ENCODE results near the gene TPSG1. TPM values are rescaled to one million over a fixed set of nuclear protein-coding genes. Genes with fewer than 3 reads are reported as not detected.

Gene TPSG1
- total RNA-seq, 1 experiment from 2014 or later: not detected

DNA sequence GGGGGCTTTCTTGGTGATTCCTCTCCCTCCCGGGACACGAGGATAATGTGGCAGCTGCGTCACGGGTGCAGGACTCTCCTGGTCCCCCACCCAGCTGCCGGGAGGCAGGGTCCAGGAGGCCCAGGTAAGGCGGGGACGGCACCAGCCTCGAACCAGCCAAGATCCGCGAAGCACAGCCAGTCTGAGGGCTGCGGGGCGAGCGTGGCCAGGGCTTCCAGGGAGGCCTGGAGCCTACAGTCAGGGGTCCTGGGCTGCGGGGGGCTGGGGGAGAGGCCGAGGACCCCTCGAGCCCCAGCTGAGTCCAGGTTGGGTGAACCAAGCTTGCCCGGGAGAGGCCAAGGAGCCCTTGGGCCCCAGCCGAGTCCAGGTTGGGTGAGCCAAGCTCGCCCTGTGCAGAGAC lies 40.8 kb upstream of the TPSG1 start:
- ChIA-PET CTCF (no interaction called here), POLR2A (ENCODE audit: low non-redundant PET) (no interaction called here)
- H3K9me3 ChIP-seq (ENCODE audit: low read depth, low read length, poor library complexity, severe bottlenecking): no peaks in the 10 kb centered on the region
- no peak overlapping the region for H3K27ac ChIP-seq (ENCODE audit: low read depth, low read length, poor library complexity, severe bottlenecking)
- TF ChIP-seq, protein P1, sequence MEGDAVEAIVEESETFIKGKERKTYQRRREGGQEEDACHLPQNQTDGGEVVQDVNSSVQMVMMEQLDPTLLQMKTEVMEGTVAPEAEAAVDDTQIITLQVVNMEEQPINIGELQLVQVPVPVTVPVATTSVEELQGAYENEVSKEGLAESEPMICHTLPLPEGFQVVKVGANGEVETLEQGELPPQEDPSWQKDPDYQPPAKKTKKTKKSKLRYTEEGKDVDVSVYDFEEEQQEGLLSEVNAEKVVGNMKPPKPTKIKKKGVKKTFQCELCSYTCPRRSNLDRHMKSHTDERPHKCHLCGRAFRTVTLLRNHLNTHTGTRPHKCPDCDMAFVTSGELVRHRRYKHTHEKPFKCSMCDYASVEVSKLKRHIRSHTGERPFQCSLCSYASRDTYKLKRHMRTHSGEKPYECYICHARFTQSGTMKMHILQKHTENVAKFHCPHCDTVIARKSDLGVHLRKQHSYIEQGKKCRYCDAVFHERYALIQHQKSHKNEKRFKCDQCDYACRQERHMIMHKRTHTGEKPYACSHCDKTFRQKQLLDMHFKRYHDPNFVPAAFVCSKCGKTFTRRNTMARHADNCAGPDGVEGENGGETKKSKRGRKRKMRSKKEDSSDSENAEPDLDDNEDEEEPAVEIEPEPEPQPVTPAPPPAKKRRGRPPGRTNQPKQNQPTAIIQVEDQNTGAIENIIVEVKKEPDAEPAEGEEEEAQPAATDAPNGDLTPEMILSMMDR (conservative IDR thresholded peaks at IDR 0.05; ENCODE audit: low read depth, low read length): no peak
- TF ChIP-seq EZH2 (IDR thresholded peaks at IDR 0.05; ENCODE audit: borderline replicate concordance, low read depth, low read length, poor library complexity, severe bottlenecking): no peak
- DNase-seq (ENCODE audit: low spot score): no peak
- H3K4me3 ChIP-seq (ENCODE audit: low read depth, low read length, poor library complexity, severe bottlenecking): no peak overlapping the region
- H3K36me3 ChIP-seq (ENCODE audit: insufficient read depth, low read length, poor library complexity, severe bottlenecking): no peaks in the 10 kb centered on the region
- BruUV-seq (replicated peaks): no TSS peak
- intact Hi-C loops (cut with micrococcal nuclease; ENCODE audit: unreplicated experiment): no loop called here
- H3K27me3 ChIP-seq (replicated peaks; ENCODE audit: insufficient read depth, low read depth, low read length, poor library complexity): no peaks in the 10 kb centered on the region
- H3K4me1 ChIP-seq (ENCODE audit: insufficient read depth, low read length, poor library complexity, severe bottlenecking): peaks cover under 1% of the 10 kb centered on the region

DNA sequence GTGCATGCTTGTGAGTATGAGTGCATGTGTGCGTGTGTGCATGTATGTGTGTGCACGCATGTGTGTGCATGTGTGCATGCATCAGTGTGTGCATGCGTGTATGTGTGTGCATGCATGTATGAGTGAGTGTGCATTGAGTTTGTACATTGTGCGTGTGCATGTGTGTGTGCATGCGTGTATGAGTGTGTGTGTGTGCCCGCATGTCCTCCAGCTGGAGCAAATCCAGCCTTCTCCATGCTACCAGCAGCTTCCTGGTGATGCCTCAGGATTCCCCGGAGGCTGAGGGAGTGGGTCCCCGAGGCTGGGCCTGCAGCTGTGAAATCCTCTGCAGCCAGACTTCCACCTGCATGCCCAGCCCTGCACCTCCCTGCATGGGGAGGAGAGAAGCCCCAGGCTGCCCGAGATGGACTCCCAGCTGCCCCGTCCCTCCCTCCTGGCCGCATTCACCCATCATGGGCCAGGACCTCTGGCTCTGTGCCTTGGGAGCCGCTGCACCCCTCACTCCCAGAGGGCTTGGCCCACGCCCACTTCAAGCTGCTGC lies 40.1 kb upstream of the TPSG1 start:
- Histone ChIP-seq H3K4me1 (ENCODE audit: insufficient read depth, low read length, poor library complexity, severe bottlenecking) (no peaks in the 10 kb centered on the region), H3K4me3 (ENCODE audit: low read depth, low read length, poor library complexity, severe bottlenecking) (no peak overlapping the region), H3K27me3 (replicated peaks; ENCODE audit: insufficient read depth, low read depth, low read length, poor library complexity) (no peaks in the 10 kb centered on the region), H3K27ac (ENCODE audit: low read depth, low read length, poor library complexity, severe bottlenecking) (no peak overlapping the region), H3K9me3 (ENCODE audit: low read depth, low read length, poor library complexity, severe bottlenecking) (no peaks in the 10 kb centered on the region), H3K36me3 (ENCODE audit: insufficient read depth, low read length, poor library complexity, severe bottlenecking) (no peaks in the 10 kb centered on the region)
- TF ChIP-seq, protein P1 (conservative IDR thresholded peaks at IDR 0.05; ENCODE audit: low read depth, low read length): no peak
- no peak for TF ChIP-seq EZH2 (IDR thresholded peaks at IDR 0.05; ENCODE audit: borderline replicate concordance, low read depth, low read length, poor library complexity, severe bottlenecking)
- no peak for DNase-seq (ENCODE audit: low spot score)
- BruUV-seq (replicated peaks): no TSS peak
- intact Hi-C loops (cut with micrococcal nuclease; ENCODE audit: unreplicated experiment): no loop called here
- POLR2A ChIA-PET (ENCODE audit: low non-redundant PET): no interaction called here
- CTCF ChIA-PET: interaction anchor here (0.6 kb wide), 1 partner anchor 1024 kb away, joined by 3 read pairs; no protein-coding TSS in a partner anchor

DNA sequence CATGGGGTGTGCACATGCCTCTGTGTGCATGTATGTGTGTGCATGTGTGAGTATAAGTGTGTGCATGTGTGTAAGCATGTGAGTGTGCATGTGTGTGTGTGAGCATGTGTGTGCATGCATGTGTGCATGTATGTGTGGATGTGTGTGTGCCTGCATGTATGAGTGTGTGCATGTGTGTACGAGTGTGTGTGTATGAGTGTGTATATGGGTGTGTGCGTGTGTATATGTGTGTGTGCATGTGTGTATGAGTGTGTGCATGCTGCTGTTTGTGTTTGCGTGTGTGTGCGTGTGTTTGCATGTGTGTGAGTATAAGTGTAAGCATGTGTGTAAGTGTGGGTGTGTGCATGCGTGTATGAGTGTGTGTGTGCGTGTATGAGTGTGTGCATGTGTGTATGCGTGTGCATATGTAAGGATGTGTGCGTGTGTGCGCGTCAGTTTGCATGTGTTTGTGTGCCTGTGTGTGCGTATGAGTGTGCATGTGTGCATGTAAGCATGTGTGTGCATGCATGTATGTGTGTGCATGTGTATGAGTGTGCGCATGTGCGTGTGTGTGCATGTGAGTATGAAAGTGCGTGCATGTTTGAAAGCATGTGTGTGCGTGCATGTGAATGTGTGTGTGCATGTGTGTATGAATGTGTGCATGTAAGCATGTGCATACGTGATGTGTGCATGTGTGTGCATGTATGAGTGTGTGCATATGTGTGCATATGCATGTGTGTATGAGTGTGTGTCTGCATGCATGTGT lies 39.4 kb upstream of the TPSG1 start:
- ChIA-PET POLR2A (ENCODE audit: low non-redundant PET) (no interaction called here), CTCF (no interaction called here)
- no peaks in the 10 kb centered on the region for H3K4me1 ChIP-seq (ENCODE audit: insufficient read depth, low read length, poor library complexity, severe bottlenecking)
- no peak for DNase-seq (ENCODE audit: low spot score)
- H3K9me3 ChIP-seq (ENCODE audit: low read depth, low read length, poor library complexity, severe bottlenecking): no peaks in the 10 kb centered on the region
- TF ChIP-seq, protein P1 (conservative IDR thresholded peaks at IDR 0.05; ENCODE audit: low read depth, low read length): no peak
- H3K27ac ChIP-seq (ENCODE audit: low read depth, low read length, poor library complexity, severe bottlenecking): no peak overlapping the region
- BruUV-seq (replicated peaks): no TSS peak
- no peak overlapping the region for H3K4me3 ChIP-seq (ENCODE audit: low read depth, low read length, poor library complexity, severe bottlenecking)
- H3K27me3 ChIP-seq (replicated peaks; ENCODE audit: insufficient read depth, low read depth, low read length, poor library complexity): no peaks in the 10 kb centered on the region
- intact Hi-C loops (cut with micrococcal nuclease; ENCODE audit: unreplicated experiment): no loop called here
- H3K36me3 ChIP-seq (ENCODE audit: insufficient read depth, low read length, poor library complexity, severe bottlenecking): no peaks in the 10 kb centered on the region

Measured in A673 (cell line).